ENCODE data around the gene GPR162.

GRCh38 chr12:6863586-6864321 is 42.1 kb downstream of the GPR162 start:
- TF ChIP-seq RNF2 (IDR thresholded peaks at IDR 0.05; ENCODE audit: borderline replicate concordance, low read depth) (no peak), CTCF (IDR thresholded peaks at IDR 0.05) (no peak), JUN (IDR thresholded peaks at IDR 0.05) (no peak), EP300 (IDR thresholded peaks at IDR 0.05) (no peak), BCL3 (IDR thresholded peaks at IDR 0.05) (no peak), POLR2A (IDR thresholded peaks at IDR 0.05; ENCODE audit: low read length) (no peak), EHF (CRISPR knock-in tag; IDR thresholded peaks at IDR 0.05) (no peak), BHLHE40 (IDR thresholded peaks at IDR 0.05; ENCODE audit: low read depth, low read length) (no peak), USF2 (IDR thresholded peaks at IDR 0.05) (no peak), ESRRA (IDR thresholded peaks at IDR 0.05; ENCODE audit: borderline replicate concordance, low read length) (no peak), REST (IDR thresholded peaks at IDR 0.05) (no peak), MAX (IDR thresholded peaks at IDR 0.05) (no peak)
